K562 (cell line): ENCODE results near the gene UBE2I. TPM values are rescaled to one million over a fixed set of nuclear protein-coding genes. Genes with fewer than 3 reads are reported as not detected.

Experiments used
- CBFA2T3 ChIP-seq: fragments of 450-650 bp; IDR thresholded peaks from 2 replicates; pipeline ENCODE4 v1.6.1; 2017
- FOXM1 ChIP-seq, 2 experiments: fragments of 450-650 bp in 1 of 2; sonication (generic) in 1 of 2; formaldehyde crosslinking in 1 of 2; IDR thresholded peaks; 2 replicates each; pipeline versions ENCODE4 v1.6.1 to v1.9.0; 2017 to 2022; ENCODE audit warnings: low read depth in 2 of 2, mild to moderate bottlenecking in 2 of 2, missing genetic modification reagents in 1 of 2, moderate library complexity in 1 of 2
- ILK ChIP-seq: fragments of 450-650 bp; IDR thresholded peaks from 2 replicates; pipeline ENCODE4 v1.6.1; 2016; ENCODE audit warnings: missing genetic modification characterization, low read depth, mild to moderate bottlenecking, missing compliant biosample characterization, moderate library complexity, borderline replicate concordance
- MGA ChIP-seq: fragments of 450-650 bp; IDR thresholded peaks from 2 replicates; pipeline ENCODE4 v1.6.1; 2016; ENCODE audit warnings: mild to moderate bottlenecking, moderate library complexity
- PHB2 ChIP-seq: fragments of 450-650 bp; IDR thresholded peaks from 2 replicates; pipeline ENCODE4 v1.6.1; 2017; ENCODE audit warnings: low read depth
- POLR2A ChIP-seq: fragments of 450-650 bp; conservative IDR thresholded peaks from 2 replicates; pipeline ENCODE4 v1.6.1; 2016
- PTBP1 ChIP-seq: fragments of 200-400 bp; formaldehyde crosslinking; IDR thresholded peaks from 2 replicates; pipeline ENCODE4 v1.6.1; 2017; ENCODE audit warnings: low read depth, low read length
- ZBTB12 ChIP-seq: fragments of 250-450 bp; sonication (Bioruptor Pico); IDR thresholded peaks from 2 replicates; pipeline ENCODE4 v1.4.0; 2020
- polyA plus RNA-seq, 8 experiments: library from polyadenylated mRNA; depleted of rRNA in 4 of 8; stranded (reverse) in 5 of 8; unstranded in 3 of 8; fragments of >200 nt; fragmentation: Nextera tagmentation in 2 of 8; fragmentation: Illumina TruSeq in 1 of 8; extraction: Ambion mirVana in 2 of 8; extraction: Trizol in 1 of 8; gene quantifications; 2 replicates each; pipeline versions ENCODE4 v1.2.1 to v1.2.3, GENCODE V29; 2011 to 2014; ENCODE audit warnings: inconsistent platforms in 1 of 8, missing spikeins in 1 of 8
- total RNA-seq, 7 experiments: library from RNA; depleted of rRNA in 6 of 7; stranded (reverse); fragments of >200 nt in 6 of 7; fragmentation: Illumina TruSeq in 2 of 7; extraction: Trizol in 2 of 7; gene quantifications; 2 replicates each; pipeline versions ENCODE4 v1.2.1 to v1.2.3, GENCODE V29; 2011 to 2021; ENCODE audit warnings: low replicate concordance in 1 of 7
- TF ChIP-seq, protein P1 (sequence below): fragments of 250-450 bp; sonication (Bioruptor Pico); IDR thresholded peaks from 2 replicates; pipeline ENCODE4 v1.9.0; 2021; ENCODE audit warnings: mild to moderate bottlenecking, inconsistent platforms
- TF ChIP-seq, protein P2 (sequence below): fragments of 250-450 bp; sonication (Bioruptor Pico); IDR thresholded peaks from 2 replicates; pipeline ENCODE4 v1.5.0; 2021

Gene UBE2I
- total and polyA plus RNA-seq, 9 of the 15 experiments (the other 6 are each of a cell fraction or from before 2014, with no cell fraction given) = 36.6 to 254 (median 104) TPM

DNA sequence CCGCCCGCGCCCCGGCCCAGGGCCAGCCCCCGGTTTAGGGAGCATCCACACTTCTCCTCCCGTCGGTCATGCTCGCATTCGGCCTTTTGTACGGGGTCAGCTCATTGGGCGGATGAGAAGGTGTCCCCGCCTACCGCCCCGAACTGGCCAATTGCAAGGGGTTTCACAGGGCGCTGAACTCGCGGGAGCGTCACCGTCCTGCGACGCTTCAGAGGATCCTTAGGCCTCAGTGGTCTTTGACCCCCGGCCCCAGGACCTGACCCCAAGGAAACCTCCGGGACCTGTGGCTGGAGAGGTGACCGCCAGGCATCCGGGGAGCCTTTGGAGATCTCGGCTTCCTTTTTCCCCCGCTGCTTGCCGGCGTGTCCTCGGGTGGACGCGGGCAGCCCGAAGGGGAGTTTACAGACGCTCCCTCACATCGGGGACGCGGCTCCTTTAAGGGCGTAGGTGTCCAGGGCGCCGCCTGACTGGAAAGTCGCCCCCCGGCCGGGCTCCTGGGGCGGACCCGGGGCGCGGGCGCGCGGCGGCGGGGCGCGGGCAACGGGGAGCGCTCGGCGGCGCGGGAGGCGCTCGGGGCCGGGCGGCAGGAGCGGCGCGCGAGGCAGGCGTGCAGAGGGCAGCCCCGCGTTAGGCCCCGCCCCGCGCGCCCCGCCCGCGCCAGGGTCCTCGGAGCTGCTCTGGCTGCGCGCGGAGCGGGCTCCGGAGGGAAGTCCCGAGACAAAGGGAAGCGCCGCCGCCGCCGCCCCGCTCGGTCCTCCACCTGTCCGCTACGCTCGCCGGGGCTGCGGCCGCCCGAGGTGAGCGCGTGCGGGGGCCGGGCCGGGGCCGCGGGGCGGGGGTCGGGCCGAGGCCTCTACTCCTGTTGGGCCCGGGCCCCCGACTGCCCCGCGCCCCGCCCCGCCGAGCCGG is at the start of gene UBE2I (continued):
- TF ChIP-seq MGA = no peak; the same call in 1 of the 2 replicates
- no peak for TF ChIP-seq PHB2
- TF ChIP-seq POLR2A = no peak
- TF ChIP-seq ILK (tag) = no peak
- TF ChIP-seq ZBTB12 (CRISPR knock-in tag) = peak; percentile 90
- TF ChIP-seq, protein P1, sequence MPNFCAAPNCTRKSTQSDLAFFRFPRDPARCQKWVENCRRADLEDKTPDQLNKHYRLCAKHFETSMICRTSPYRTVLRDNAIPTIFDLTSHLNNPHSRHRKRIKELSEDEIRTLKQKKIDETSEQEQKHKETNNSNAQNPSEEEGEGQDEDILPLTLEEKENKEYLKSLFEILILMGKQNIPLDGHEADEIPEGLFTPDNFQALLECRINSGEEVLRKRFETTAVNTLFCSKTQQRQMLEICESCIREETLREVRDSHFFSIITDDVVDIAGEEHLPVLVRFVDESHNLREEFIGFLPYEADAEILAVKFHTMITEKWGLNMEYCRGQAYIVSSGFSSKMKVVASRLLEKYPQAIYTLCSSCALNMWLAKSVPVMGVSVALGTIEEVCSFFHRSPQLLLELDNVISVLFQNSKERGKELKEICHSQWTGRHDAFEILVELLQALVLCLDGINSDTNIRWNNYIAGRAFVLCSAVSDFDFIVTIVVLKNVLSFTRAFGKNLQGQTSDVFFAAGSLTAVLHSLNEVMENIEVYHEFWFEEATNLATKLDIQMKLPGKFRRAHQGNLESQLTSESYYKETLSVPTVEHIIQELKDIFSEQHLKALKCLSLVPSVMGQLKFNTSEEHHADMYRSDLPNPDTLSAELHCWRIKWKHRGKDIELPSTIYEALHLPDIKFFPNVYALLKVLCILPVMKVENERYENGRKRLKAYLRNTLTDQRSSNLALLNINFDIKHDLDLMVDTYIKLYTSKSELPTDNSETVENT (CRISPR knock-in tag) = peak; percentile 68; the same call in 1 of the 2 replicates
- no peak for TF ChIP-seq CBFA2T3
- TF ChIP-seq, protein P2, sequence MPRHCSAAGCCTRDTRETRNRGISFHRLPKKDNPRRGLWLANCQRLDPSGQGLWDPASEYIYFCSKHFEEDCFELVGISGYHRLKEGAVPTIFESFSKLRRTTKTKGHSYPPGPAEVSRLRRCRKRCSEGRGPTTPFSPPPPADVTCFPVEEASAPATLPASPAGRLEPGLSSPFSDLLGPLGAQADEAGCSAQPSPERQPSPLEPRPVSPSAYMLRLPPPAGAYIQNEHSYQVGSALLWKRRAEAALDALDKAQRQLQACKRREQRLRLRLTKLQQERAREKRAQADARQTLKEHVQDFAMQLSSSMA = 0 out of 2 replicates have a peak, but pooled peaks have one; percentile 29
- peak; percentile 84 for TF ChIP-seq FOXM1 (IDR thresholded peaks at IDR 0.05; ENCODE audit: low read depth)
- peak; percentile 80; the same call in 1 of the 2 replicates for TF ChIP-seq FOXM1 (CRISPR knock-in tag; IDR thresholded peaks at IDR 0.05; ENCODE audit: low read depth)
- no peak for TF ChIP-seq PTBP1
